Activated CD8-positive, alpha-beta T cell treated with anti-CD3 and anti-CD28 coated beads for 36 hours (primary cell): ENCODE results near the gene B9D2. TPM values are rescaled to one million over a fixed set of nuclear protein-coding genes. Genes with fewer than 3 reads are reported as not detected.
A peak's percentile ranks its signal among the peaks of the same experiment; 100 is the strongest.

Experiments used
- ATAC-seq: fragments of 200-7000 bp; cut with Tn5 transposase; one replicate; pipeline ENCODE4 v1.10.0; 2021; ENCODE audit warnings: mild to moderate bottlenecking, moderate library complexity
- CTCF ChIA-PET: fragments of 350-600 bp; sonication (Branson Sonifier 250); formaldehyde crosslinking; loops from one replicate; lab custom pipeline; 2021; ENCODE audit warnings: antibody characterized with exemption; lab: Charles Lee
- POLR2A ChIA-PET: fragments of 350-600 bp; sonication (Branson Sonifier 250); formaldehyde crosslinking; loops from one replicate; lab custom pipeline; 2021; ENCODE audit warnings: antibody characterized with exemption; lab: Charles Lee
- DNase-seq: peaks from one replicate; pipeline ENCODE4 v3.0.0-alpha.2; 2020
- H3K27ac Mint-ChIP-seq: one replicate; pipeline ENCODE4 v1.8.0; 2021; ENCODE audit warnings: mild to moderate bottlenecking, mixed read lengths
- H3K27me3 Mint-ChIP-seq: one replicate; pipeline ENCODE4 v1.8.0; 2021; ENCODE audit warnings: mixed read lengths
- H3K36me3 Mint-ChIP-seq: one replicate; pipeline ENCODE4 v1.8.0; 2021; ENCODE audit warnings: low read depth, mixed read lengths
- H3K4me1 Mint-ChIP-seq: one replicate; pipeline ENCODE4 v1.8.0; 2021; ENCODE audit warnings: low read depth, mixed read lengths
- H3K4me3 Mint-ChIP-seq: one replicate; pipeline ENCODE4 v1.8.0; 2021; ENCODE audit warnings: mild to moderate bottlenecking, moderate library complexity, mixed read lengths
- H3K9me3 Mint-ChIP-seq: one replicate; pipeline ENCODE4 v1.8.0; 2021; ENCODE audit warnings: mixed read lengths
- CTCF ChIP-seq: fragments of 200-600 bp; IDR thresholded peaks from one replicate; pipeline ENCODE4 v1.8.0; 2022; ENCODE audit warnings: antibody characterized with exemption, mild to moderate bottlenecking
- intact Hi-C: fragments of 100-400 bp; cut with micrococcal nuclease; formaldehyde crosslinking; loops from one replicate; pipeline ENCODE4 v1.10.0; 2022
- total RNA-seq, 2 experiments: library from RNA; stranded (reverse); gene quantifications; one replicate each; pipeline ENCODE4 v1.2.3, GENCODE V29; 2021

B9D2 gene
- total RNA-seq, 2 experiments from 2014 or later = 3.1 to 5.1 TPM

GRCh38 chr19:41325640-41325946 lies 38.4 kb downstream of the B9D2 start:
- CTCF ChIA-PET = interaction anchor here (0.7 kb wide), 1 partner anchor 27 kb away, joined by 3 read pairs; no protein-coding TSS in a partner anchor
- TF ChIP-seq CTCF = no peak

GRCh38 chr19:41324921-41325639 lies 38.9 kb downstream of the B9D2 start:
- no peaks in the 10 kb centered on the region for H3K9me3 Mint-ChIP-seq
- peaks cover 47% of the 10 kb centered on the region for H3K36me3 Mint-ChIP-seq
- no peak for DNase-seq
- intact Hi-C loops = no loop called here
- H3K4me1 Mint-ChIP-seq = peaks cover 65% of the 10 kb centered on the region
- ChIA-PET POLR2A (interaction anchor here (1.6 to 4.1 kb wide), 5 partner anchors 8 to 24 kb away, joined by 4 to 29 read pairs (median 10); partner anchors contain the start of gene CCDC97), CTCF (interaction anchor here (0.7 kb wide), 1 partner anchor 28 kb away, joined by 3 read pairs; no protein-coding TSS in a partner anchor)
- ATAC-seq = no peak
- H3K27ac Mint-ChIP-seq = peak overlapping the region; percentile 80
- H3K4me3 Mint-ChIP-seq = no peak overlapping the region
- no peak for TF ChIP-seq CTCF
- H3K27me3 Mint-ChIP-seq = no peaks in the 10 kb centered on the region

More at GRCh38 chr19:41325640-41325946, 38.4 kb downstream of the B9D2 start:
- ATAC-seq = no peak
- POLR2A ChIA-PET = interaction anchor here (1.6 to 4.1 kb wide), 4 partner anchors 9 to 24 kb away, joined by 4 to 29 read pairs (median 10); partner anchors contain the start of gene CCDC97
- DNase-seq = no peak
- intact Hi-C loops = no loop called here
- Mint-ChIP-seq H3K4me1 (peaks cover 68% of the 10 kb centered on the region), H3K36me3 (peaks cover 50% of the 10 kb centered on the region), H3K9me3 (no peaks in the 10 kb centered on the region), H3K4me3 (no peak overlapping the region), H3K27ac (peak overlapping the region; percentile 80), H3K27me3 (no peaks in the 10 kb centered on the region)

- no peak for TF ChIP-seq CTCF
- H3K36me3 Mint-ChIP-seq = peaks cover 49% of the 10 kb centered on the region
- H3K27me3 Mint-ChIP-seq = no peaks in the 10 kb centered on the region
- no peak overlapping the region for H3K4me3 Mint-ChIP-seq
- ChIA-PET POLR2A (interaction anchor here (1.6 to 3.1 kb wide), 3 partner anchors 7 to 25 kb away, joined by 9 to 11 read pairs (median 10); partner anchors contain the start of gene CCDC97), CTCF (no interaction called here)
- ATAC-seq (no peak), DNase-seq (no peak)
- peak overlapping the region; percentile 78 for H3K27ac Mint-ChIP-seq
- intact Hi-C loops = no loop called here
- peaks cover 65% of the 10 kb centered on the region for H3K4me1 Mint-ChIP-seq
- H3K9me3 Mint-ChIP-seq = no peaks in the 10 kb centered on the region
Measured at GRCh38 chr19:41324231-41324702, 39.7 kb downstream of the B9D2 start.

- H3K9me3 Mint-ChIP-seq = no peaks in the 10 kb centered on the region
- POLR2A ChIA-PET = interaction anchor here (0.9 to 2.8 kb wide), 3 partner anchors 14 to 61 kb away, joined by 4 to 11 read pairs (median 5); partner anchors contain the start of gene CCDC97
- no peak for TF ChIP-seq CTCF
- H3K27me3 Mint-ChIP-seq = no peaks in the 10 kb centered on the region
- H3K4me1 Mint-ChIP-seq = peaks cover 58% of the 10 kb centered on the region
- ATAC-seq = no peak
- H3K4me3 Mint-ChIP-seq = no peak overlapping the region
- peak overlapping the region; percentile 78 for H3K27ac Mint-ChIP-seq
- peaks cover 42% of the 10 kb centered on the region for H3K36me3 Mint-ChIP-seq
- CTCF ChIA-PET = no interaction called here
- DNase-seq = no peak
- intact Hi-C loops = no loop called here
Measured at GRCh38 chr19:41323430-41324125, 40.4 kb downstream of the B9D2 start.
